ENCODE measurements around the gene CUBN.

DNA sequence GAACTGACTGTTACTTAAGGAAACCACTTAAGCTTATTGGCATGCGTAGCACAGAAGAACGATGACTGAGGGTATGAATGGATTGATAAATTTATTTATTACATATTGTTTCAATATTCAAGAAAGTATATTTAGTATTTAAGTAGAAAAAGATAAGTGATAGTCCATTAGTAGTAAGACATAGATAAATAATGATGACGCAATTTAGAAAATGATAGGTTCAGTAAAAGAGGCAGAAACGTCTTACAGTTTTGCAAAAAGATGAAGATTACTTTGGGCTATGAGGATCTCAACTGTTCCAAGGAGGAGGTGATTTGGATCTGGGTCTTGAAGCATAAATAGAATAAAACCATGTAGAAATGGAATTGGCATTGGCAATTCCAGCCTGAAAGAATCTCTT, 275.8 kb downstream of the CUBN start:
- TF ChIP-seq POLR2A (IDR thresholded peaks at IDR 0.05; ENCODE audit: low read depth, low read length) = no peak
- TF ChIP-seq HDGF (IDR thresholded peaks at IDR 0.05) = no peak
- no peak for TF ChIP-seq RAD21 (IDR thresholded peaks at IDR 0.05; ENCODE audit: insufficient read depth, low read depth, low read length)
- TF ChIP-seq POLR2AphosphoS5 (IDR thresholded peaks at IDR 0.05; ENCODE audit: low read length) = no peak
- TF ChIP-seq CREB1 (IDR thresholded peaks at IDR 0.05; ENCODE audit: low read depth) = no peak
- TF ChIP-seq, protein P1, sequence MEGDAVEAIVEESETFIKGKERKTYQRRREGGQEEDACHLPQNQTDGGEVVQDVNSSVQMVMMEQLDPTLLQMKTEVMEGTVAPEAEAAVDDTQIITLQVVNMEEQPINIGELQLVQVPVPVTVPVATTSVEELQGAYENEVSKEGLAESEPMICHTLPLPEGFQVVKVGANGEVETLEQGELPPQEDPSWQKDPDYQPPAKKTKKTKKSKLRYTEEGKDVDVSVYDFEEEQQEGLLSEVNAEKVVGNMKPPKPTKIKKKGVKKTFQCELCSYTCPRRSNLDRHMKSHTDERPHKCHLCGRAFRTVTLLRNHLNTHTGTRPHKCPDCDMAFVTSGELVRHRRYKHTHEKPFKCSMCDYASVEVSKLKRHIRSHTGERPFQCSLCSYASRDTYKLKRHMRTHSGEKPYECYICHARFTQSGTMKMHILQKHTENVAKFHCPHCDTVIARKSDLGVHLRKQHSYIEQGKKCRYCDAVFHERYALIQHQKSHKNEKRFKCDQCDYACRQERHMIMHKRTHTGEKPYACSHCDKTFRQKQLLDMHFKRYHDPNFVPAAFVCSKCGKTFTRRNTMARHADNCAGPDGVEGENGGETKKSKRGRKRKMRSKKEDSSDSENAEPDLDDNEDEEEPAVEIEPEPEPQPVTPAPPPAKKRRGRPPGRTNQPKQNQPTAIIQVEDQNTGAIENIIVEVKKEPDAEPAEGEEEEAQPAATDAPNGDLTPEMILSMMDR (IDR thresholded peaks at IDR 0.05 in 2 of 3, conservative IDR thresholded peaks at IDR 0.05 in 1 of 3; ENCODE audit: control insufficient read depth in 2 of 3, extremely low read depth in 1 of 3, insufficient read depth in 1 of 3, low read depth in 3 of 3, low read length in 3 of 3) = no peak

Data from GM12878 (cell line).